HepG2 (cell line): Measurements from ENCODE around the gene TEX19. TPM values are rescaled to one million over a fixed set of nuclear protein-coding genes. Genes with fewer than 3 reads are reported as not detected.
A peak's percentile ranks its signal among the peaks of the same experiment; 100 is the strongest.

Experiments
- KDM5B ChIP-seq: sonication (generic); formaldehyde crosslinking; IDR thresholded peaks from 2 replicates; pipeline ENCODE4 v1.4.0; 2020; ENCODE audit warnings: missing genetic modification reagents, mild to moderate bottlenecking, borderline replicate concordance
- KLF11 ChIP-seq: IDR thresholded peaks from 2 replicates; pipeline ENCODE4 v1.6.1; 2016; ENCODE audit warnings: missing compliant biosample characterization
- MEF2D ChIP-seq: sonication (generic); formaldehyde crosslinking; IDR thresholded peaks from 2 replicates; pipeline ENCODE4 v1.5.1; 2020; ENCODE audit warnings: mild to moderate bottlenecking, missing genetic modification reagents
- MLXIP ChIP-seq: sonication (generic); formaldehyde crosslinking; IDR thresholded peaks from 2 replicates; pipeline ENCODE4 v1.9.0; 2021; ENCODE audit warnings: missing genetic modification reagents, borderline replicate concordance
- MYC ChIP-seq: sonication (generic); formaldehyde crosslinking; IDR thresholded peaks from 2 replicates; pipeline ENCODE4 v1.9.0; 2021; ENCODE audit warnings: missing genetic modification reagents, borderline replicate concordance
- NFKBIZ ChIP-seq: IDR thresholded peaks from 2 replicates; pipeline ENCODE4 v1.6.1; 2018; ENCODE audit warnings: missing genetic modification reagents, missing compliant biosample characterization
- REPIN1 ChIP-seq: sonication (generic); formaldehyde crosslinking; IDR thresholded peaks from 2 replicates; pipeline ENCODE4 v1.8.0; 2022; ENCODE audit warnings: missing genetic modification reagents, low read depth, mild to moderate bottlenecking, borderline replicate concordance
- SOX13 ChIP-seq, 3 experiments: fragments of 450-650 bp in 1 of 3; sonication (generic) in 1 of 3; formaldehyde crosslinking in 1 of 3; IDR thresholded peaks in 2 of 3; conservative IDR thresholded peaks in 1 of 3; 2 replicates each; pipeline versions ENCODE4 v1.5.0 to v1.6.1; 2016 to 2020; ENCODE audit warnings: antibody characterized with exemption in 1 of 3, mild to moderate bottlenecking in 1 of 3, missing compliant biosample characterization in 1 of 3, missing genetic modification reagents in 1 of 3, moderate library complexity in 1 of 3
- WIZ ChIP-seq: sonication (generic); formaldehyde crosslinking; IDR thresholded peaks from 2 replicates; pipeline ENCODE4 v1.5.1; 2020; ENCODE audit warnings: mild to moderate bottlenecking, missing genetic modification reagents
- ZNF333 ChIP-seq: sonication (generic); formaldehyde crosslinking; IDR thresholded peaks from 2 replicates; pipeline ENCODE4 v1.4.0; 2020; ENCODE audit warnings: mild to moderate bottlenecking, missing genetic modification reagents, borderline replicate concordance
- ZNF543 ChIP-seq: sonication (generic); formaldehyde crosslinking; IDR thresholded peaks from 2 replicates; pipeline ENCODE4 v1.4.0; 2020; ENCODE audit warnings: mild to moderate bottlenecking, missing genetic modification reagents
- ZNF7 ChIP-seq: IDR thresholded peaks from 2 replicates; pipeline ENCODE4 v1.6.1; 2016; ENCODE audit warnings: missing biosample characterization, missing genetic modification reagents
- ZNF883 ChIP-seq: sonication (generic); formaldehyde crosslinking; IDR thresholded peaks from 2 replicates; pipeline ENCODE4 v1.5.1; 2020; ENCODE audit warnings: mild to moderate bottlenecking, missing genetic modification reagents; ENCODE audit errors: not compliant biosample characterization
- polyA plus RNA-seq, 8 experiments: library from polyadenylated mRNA; depleted of rRNA in 3 of 8; stranded (reverse) in 7 of 8; unstranded in 1 of 8; fragments of >200 nt; fragmentation: Illumina TruSeq in 4 of 8; extraction: Trizol in 4 of 8; gene quantifications; 2 replicates each; pipeline versions ENCODE4 v1.2.1 to v1.2.3, GENCODE V29; 2011 to 2016; ENCODE audit warnings: low read depth in 4 of 8, missing spikeins in 1 of 8, mixed read lengths in 1 of 8; ENCODE audit not compliant: insufficient read depth in 1 of 8
- total RNA-seq, 5 experiments: library from RNA; depleted of rRNA; stranded (reverse); fragments of >200 nt; fragmentation: Illumina TruSeq; extraction: Trizol; gene quantifications; 2 replicates each; pipeline ENCODE4 v1.2.3, GENCODE V29; 2016; ENCODE audit warnings: low read depth in 1 of 5
- TF ChIP-seq, protein P1 (sequence below): sonication (generic); formaldehyde crosslinking; IDR thresholded peaks from 2 replicates; pipeline ENCODE4 v1.4.0; 2020; ENCODE audit warnings: missing genetic modification reagents
- TF ChIP-seq, protein P2 (sequence below): sonication (generic); formaldehyde crosslinking; IDR thresholded peaks from 2 replicates; pipeline ENCODE4 v1.4.0; 2020; ENCODE audit warnings: missing genetic modification reagents
- TF ChIP-seq, protein P3 (sequence below): sonication (generic); formaldehyde crosslinking; conservative IDR thresholded peaks from 2 replicates; pipeline ENCODE4 v1.4.0; 2020; ENCODE audit warnings: missing genetic modification reagents
- TF ChIP-seq, protein P4 (sequence below): sonication (generic); formaldehyde crosslinking; IDR thresholded peaks from 2 replicates; pipeline ENCODE4 v1.5.0; 2020; ENCODE audit warnings: mild to moderate bottlenecking, missing genetic modification reagents, moderate library complexity

Gene TEX19
- total and polyA plus RNA-seq, 2 of the 13 experiments (the other 11 are each of a cell fraction or from before 2014, with no cell fraction given), result 1.3 to 6.0 TPM

DNA sequence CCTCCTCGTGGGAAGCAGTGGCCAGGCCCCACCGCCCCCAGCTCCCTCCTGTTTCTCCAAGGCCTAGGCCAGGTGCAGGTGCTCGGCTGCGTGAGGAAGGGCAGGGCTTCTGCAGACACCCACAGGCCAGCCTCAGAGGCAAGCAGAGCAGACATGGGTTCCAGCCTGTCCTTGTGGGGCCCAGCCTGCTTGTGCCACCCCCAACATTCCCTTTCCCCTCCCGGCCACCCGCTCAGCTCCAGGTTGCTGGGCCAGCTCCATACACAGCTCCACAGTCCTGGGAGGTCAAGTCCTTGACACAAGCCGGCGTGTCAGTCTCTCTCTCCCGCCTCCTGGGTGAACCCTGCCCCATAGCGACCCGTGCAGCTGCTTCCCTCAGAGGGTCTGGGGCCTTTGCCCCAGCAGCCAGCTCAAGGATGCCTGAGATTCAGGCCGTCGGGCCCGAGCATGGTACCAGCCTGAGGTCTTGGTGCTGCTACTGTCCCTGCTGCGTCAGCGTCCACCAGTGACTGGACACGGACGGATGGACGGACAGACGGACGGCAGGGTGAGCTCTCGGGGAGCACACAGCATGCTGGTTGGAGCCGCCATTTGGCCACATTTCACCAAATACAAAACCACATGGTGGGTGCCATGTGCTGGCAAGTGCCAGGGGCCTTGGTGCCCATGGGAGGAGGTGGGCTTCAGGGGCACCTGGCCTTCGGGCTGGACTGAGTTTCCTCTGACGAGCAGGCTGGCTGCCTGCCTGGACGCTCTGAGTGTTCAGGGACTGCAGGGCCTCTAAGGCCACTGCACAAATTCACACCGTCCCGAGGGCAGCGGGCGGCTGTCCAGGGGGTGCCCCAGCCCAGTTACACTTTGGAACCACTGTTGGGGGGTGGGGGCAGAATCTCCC, 33.5 kb upstream of the TEX19 start (continued):
- TF ChIP-seq, protein P1, sequence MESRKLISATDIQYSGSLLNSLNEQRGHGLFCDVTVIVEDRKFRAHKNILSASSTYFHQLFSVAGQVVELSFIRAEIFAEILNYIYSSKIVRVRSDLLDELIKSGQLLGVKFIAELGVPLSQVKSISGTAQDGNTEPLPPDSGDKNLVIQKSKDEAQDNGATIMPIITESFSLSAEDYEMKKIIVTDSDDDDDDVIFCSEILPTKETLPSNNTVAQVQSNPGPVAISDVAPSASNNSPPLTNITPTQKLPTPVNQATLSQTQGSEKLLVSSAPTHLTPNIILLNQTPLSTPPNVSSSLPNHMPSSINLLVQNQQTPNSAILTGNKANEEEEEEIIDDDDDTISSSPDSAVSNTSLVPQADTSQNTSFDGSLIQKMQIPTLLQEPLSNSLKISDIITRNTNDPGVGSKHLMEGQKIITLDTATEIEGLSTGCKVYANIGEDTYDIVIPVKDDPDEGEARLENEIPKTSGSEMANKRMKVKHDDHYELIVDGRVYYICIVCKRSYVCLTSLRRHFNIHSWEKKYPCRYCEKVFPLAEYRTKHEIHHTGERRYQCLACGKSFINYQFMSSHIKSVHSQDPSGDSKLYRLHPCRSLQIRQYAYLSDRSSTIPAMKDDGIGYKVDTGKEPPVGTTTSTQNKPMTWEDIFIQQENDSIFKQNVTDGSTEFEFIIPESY (CRISPR knock-in tag), result peak; percentile 69; the same call in 1 of the 2 replicates
- TF ChIP-seq NFKBIZ (CRISPR knock-in tag) (no peak), REPIN1 (CRISPR knock-in tag) (peak; percentile 52; the same call in 1 of the 2 replicates), ZNF543 (peak; percentile 93), KLF11 (peak; percentile 57; the same call in 1 of the 2 replicates), WIZ (CRISPR knock-in tag) (no peak), MLXIP (no peak), KDM5B (CRISPR knock-in tag) (peak; percentile 80), SOX13 (IDR thresholded peaks at IDR 0.05) (no peak), SOX13 (CRISPR knock-in tag; conservative IDR thresholded peaks at IDR 0.05 in 1 of 2, IDR thresholded peaks at IDR 0.05 in 1 of 2) (peak in 1 of 2 experiments; percentile 74; a peak in 2 of 4 replicates), ZNF7 (CRISPR knock-in tag) (no peak), MEF2D (CRISPR knock-in tag) (peak; percentile 90), ZNF883 (CRISPR knock-in tag) (peak; percentile 82), ZNF333 (peak; percentile 75; the same call in 1 of the 2 replicates), MYC (peak; percentile 81)
- TF ChIP-seq, protein P2, sequence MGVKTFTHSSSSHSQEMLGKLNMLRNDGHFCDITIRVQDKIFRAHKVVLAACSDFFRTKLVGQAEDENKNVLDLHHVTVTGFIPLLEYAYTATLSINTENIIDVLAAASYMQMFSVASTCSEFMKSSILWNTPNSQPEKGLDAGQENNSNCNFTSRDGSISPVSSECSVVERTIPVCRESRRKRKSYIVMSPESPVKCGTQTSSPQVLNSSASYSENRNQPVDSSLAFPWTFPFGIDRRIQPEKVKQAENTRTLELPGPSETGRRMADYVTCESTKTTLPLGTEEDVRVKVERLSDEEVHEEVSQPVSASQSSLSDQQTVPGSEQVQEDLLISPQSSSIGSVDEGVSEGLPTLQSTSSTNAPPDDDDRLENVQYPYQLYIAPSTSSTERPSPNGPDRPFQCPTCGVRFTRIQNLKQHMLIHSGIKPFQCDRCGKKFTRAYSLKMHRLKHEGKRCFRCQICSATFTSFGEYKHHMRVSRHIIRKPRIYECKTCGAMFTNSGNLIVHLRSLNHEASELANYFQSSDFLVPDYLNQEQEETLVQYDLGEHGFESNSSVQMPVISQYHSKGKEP (CRISPR knock-in tag), result no peak
- TF ChIP-seq, protein P3, sequence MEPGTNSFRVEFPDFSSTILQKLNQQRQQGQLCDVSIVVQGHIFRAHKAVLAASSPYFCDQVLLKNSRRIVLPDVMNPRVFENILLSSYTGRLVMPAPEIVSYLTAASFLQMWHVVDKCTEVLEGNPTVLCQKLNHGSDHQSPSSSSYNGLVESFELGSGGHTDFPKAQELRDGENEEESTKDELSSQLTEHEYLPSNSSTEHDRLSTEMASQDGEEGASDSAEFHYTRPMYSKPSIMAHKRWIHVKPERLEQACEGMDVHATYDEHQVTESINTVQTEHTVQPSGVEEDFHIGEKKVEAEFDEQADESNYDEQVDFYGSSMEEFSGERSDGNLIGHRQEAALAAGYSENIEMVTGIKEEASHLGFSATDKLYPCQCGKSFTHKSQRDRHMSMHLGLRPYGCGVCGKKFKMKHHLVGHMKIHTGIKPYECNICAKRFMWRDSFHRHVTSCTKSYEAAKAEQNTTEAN (CRISPR knock-in tag), result peak; percentile 58; the same call in 1 of the 2 replicates
- TF ChIP-seq, protein P4, sequence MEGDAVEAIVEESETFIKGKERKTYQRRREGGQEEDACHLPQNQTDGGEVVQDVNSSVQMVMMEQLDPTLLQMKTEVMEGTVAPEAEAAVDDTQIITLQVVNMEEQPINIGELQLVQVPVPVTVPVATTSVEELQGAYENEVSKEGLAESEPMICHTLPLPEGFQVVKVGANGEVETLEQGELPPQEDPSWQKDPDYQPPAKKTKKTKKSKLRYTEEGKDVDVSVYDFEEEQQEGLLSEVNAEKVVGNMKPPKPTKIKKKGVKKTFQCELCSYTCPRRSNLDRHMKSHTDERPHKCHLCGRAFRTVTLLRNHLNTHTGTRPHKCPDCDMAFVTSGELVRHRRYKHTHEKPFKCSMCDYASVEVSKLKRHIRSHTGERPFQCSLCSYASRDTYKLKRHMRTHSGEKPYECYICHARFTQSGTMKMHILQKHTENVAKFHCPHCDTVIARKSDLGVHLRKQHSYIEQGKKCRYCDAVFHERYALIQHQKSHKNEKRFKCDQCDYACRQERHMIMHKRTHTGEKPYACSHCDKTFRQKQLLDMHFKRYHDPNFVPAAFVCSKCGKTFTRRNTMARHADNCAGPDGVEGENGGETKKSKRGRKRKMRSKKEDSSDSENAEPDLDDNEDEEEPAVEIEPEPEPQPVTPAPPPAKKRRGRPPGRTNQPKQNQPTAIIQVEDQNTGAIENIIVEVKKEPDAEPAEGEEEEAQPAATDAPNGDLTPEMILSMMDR (CRISPR knock-in tag), result peak; percentile 51
